WTC11 (cell line): Measurements from ENCODE around the gene NDUFAF2. TPM values are rescaled to one million over a fixed set of nuclear protein-coding genes. Genes with fewer than 3 reads are reported as not detected.

Experiments used
- ATAC-seq: fragments of 200-7000 bp; cut with Tn5 transposase; 2 replicates; pipeline ENCODE4 v1.10.0; 2021; ENCODE audit warnings: mild to moderate bottlenecking, moderate library complexity
- CTCF ChIA-PET: fragments of 300-600 bp; sonication (Branson Sonifier 250); formaldehyde crosslinking; loops from one replicate; lab custom pipeline; 2021; ENCODE audit warnings: antibody characterized with exemption; lab: Charles Lee
- POLR2A ChIA-PET: fragments of 350-600 bp; sonication (Branson Sonifier 250); formaldehyde crosslinking; loops from one replicate; lab custom pipeline; 2021; ENCODE audit warnings: antibody characterized with exemption; lab: Charles Lee
- DNase-seq: peaks from one replicate; pipeline ENCODE4 v3.0.0; 2021; ENCODE audit warnings: low spot score
- H3K27ac Mint-ChIP-seq: 2 replicates; pipeline ENCODE4 v1.8.0; 2021; ENCODE audit warnings: mixed read lengths
- H3K27me3 Mint-ChIP-seq: 2 replicates; pipeline ENCODE4 v1.8.0; 2021; ENCODE audit warnings: low read depth, mild to moderate bottlenecking, moderate library complexity, mixed read lengths
- H3K36me3 Mint-ChIP-seq: 2 replicates; pipeline ENCODE4 v1.8.0; 2021; ENCODE audit warnings: mixed read lengths
- H3K4me1 Mint-ChIP-seq: 2 replicates; pipeline ENCODE4 v1.8.0; 2022; ENCODE audit warnings: mixed read lengths
- H3K4me3 Mint-ChIP-seq: 2 replicates; pipeline ENCODE4 v1.8.0; 2021; ENCODE audit warnings: mild to moderate bottlenecking, moderate library complexity, mixed read lengths
- H3K9me3 Mint-ChIP-seq: 2 replicates; pipeline ENCODE4 v1.8.0; 2021; ENCODE audit warnings: mixed read lengths
- ATF6 ChIP-seq: sonication (generic); formaldehyde crosslinking; IDR thresholded peaks from 2 replicates; pipeline ENCODE4 v1.8.1; 2023; ENCODE audit warnings: mild to moderate bottlenecking, missing genetic modification reagents
- CDX4 ChIP-seq: fragments of 250-450 bp; sonication (Bioruptor Pico); IDR thresholded peaks from 2 replicates; pipeline ENCODE4 v1.9.0; 2021; ENCODE audit warnings: moderate library complexity, mild to moderate bottlenecking, inconsistent platforms, borderline replicate concordance
- CTCF ChIP-seq: fragments of 200-600 bp; IDR thresholded peaks from 2 replicates; pipeline ENCODE4 v1.8.0; 2022; ENCODE audit warnings: antibody characterized with exemption
- ESRRA ChIP-seq: sonication (generic); formaldehyde crosslinking; IDR thresholded peaks from 2 replicates; pipeline ENCODE4 v1.8.1; 2022; ENCODE audit warnings: mild to moderate bottlenecking, missing genetic modification reagents, borderline replicate concordance
- GRHL2 ChIP-seq: fragments of 250-450 bp; sonication (Bioruptor Pico); IDR thresholded peaks from 2 replicates; pipeline ENCODE4 v1.8.0; 2022; ENCODE audit warnings: mild to moderate bottlenecking, moderate library complexity; ENCODE audit not compliant: insufficient replicate concordance, severe bottlenecking
- HMGA2 ChIP-seq: fragments of 250-450 bp; sonication (Bioruptor Pico); IDR thresholded peaks from 2 replicates; pipeline ENCODE4 v1.4.0; 2021; ENCODE audit warnings: mild to moderate bottlenecking, moderate library complexity
- IRF1 ChIP-seq: sonication (generic); formaldehyde crosslinking; IDR thresholded peaks from 2 replicates; pipeline ENCODE4 v1.8.0; 2023; ENCODE audit warnings: missing genetic modification reagents
- JAZF1 ChIP-seq: fragments of 250-450 bp; sonication (Bioruptor Pico); IDR thresholded peaks from 2 replicates; pipeline ENCODE4 v1.9.0; 2021; ENCODE audit warnings: moderate library complexity, mild to moderate bottlenecking, inconsistent platforms
- JUN ChIP-seq: sonication (generic); formaldehyde crosslinking; IDR thresholded peaks from 2 replicates; pipeline ENCODE4 v1.8.0; 2023; ENCODE audit warnings: mild to moderate bottlenecking, missing genetic modification reagents
- MAX ChIP-seq: sonication (generic); formaldehyde crosslinking; IDR thresholded peaks from 2 replicates; pipeline ENCODE4 v1.8.0; 2022; ENCODE audit warnings: mild to moderate bottlenecking, missing genetic modification reagents
- MYBL2 ChIP-seq: sonication (generic); formaldehyde crosslinking; IDR thresholded peaks from 2 replicates; pipeline ENCODE4 v1.8.1; 2023; ENCODE audit warnings: mild to moderate bottlenecking, moderate library complexity, missing genetic modification reagents
- NFATC4 ChIP-seq: fragments of 250-450 bp; sonication (Bioruptor Pico); IDR thresholded peaks from 2 replicates; pipeline ENCODE4 v1.9.0; 2021; ENCODE audit warnings: mild to moderate bottlenecking
- NFYB ChIP-seq: sonication (generic); formaldehyde crosslinking; conservative IDR thresholded peaks from 2 replicates; pipeline ENCODE4 v1.8.0; 2022; ENCODE audit warnings: low read depth, missing genetic modification reagents
- NR2C2 ChIP-seq: sonication (generic); formaldehyde crosslinking; IDR thresholded peaks from 2 replicates; pipeline ENCODE4 v1.8.0; 2022; ENCODE audit warnings: mild to moderate bottlenecking, missing genetic modification reagents
- NR3C1 ChIP-seq: sonication (generic); formaldehyde crosslinking; conservative IDR thresholded peaks from 2 replicates; pipeline ENCODE4 v1.8.1; 2023; ENCODE audit warnings: low read depth, mild to moderate bottlenecking, missing genetic modification reagents
- SOX15 ChIP-seq: fragments of 250-450 bp; sonication (Bioruptor Pico); IDR thresholded peaks from 2 replicates; pipeline ENCODE4 v1.9.0; 2021; ENCODE audit warnings: mild to moderate bottlenecking
- SP1 ChIP-seq: sonication (generic); formaldehyde crosslinking; conservative IDR thresholded peaks from 2 replicates; pipeline ENCODE4 v1.8.1; 2022; ENCODE audit warnings: missing genetic modification reagents
- TEAD4 ChIP-seq: sonication (generic); formaldehyde crosslinking; IDR thresholded peaks from 2 replicates; pipeline ENCODE4 v1.8.0; 2022; ENCODE audit warnings: mild to moderate bottlenecking, missing genetic modification reagents
- ZNF512 ChIP-seq: sonication (generic); formaldehyde crosslinking; IDR thresholded peaks from 2 replicates; pipeline ENCODE4 v1.8.1; 2022; ENCODE audit warnings: missing genetic modification reagents, borderline replicate concordance
- ZNF671 ChIP-seq: fragments of 250-450 bp; sonication (Bioruptor Pico); IDR thresholded peaks from 2 replicates; pipeline ENCODE4 v1.8.0; 2021; ENCODE audit warnings: mild to moderate bottlenecking
- total RNA-seq: library from RNA; stranded (reverse); gene quantifications from 3 replicates; pipeline ENCODE4 v1.2.3, GENCODE V29; 2021
- TF ChIP-seq, protein P1 (sequence below): fragments of 250-450 bp; sonication (Bioruptor Pico); IDR thresholded peaks from 2 replicates; pipeline ENCODE4 v1.9.0; 2021; ENCODE audit warnings: mild to moderate bottlenecking, borderline replicate concordance

NDUFAF2 gene
- total RNA-seq, 1 experiment from 2014 or later: 42.0 TPM

- no peak overlapping the region for H3K4me3 Mint-ChIP-seq
- ChIA-PET CTCF (no interaction called here), POLR2A (no interaction called here)
- TF ChIP-seq NR3C1 (CRISPR knock-in tag): no peak
- TF ChIP-seq IRF1 (CRISPR knock-in tag): no peak
- no peak for TF ChIP-seq CTCF
- no peak for TF ChIP-seq HMGA2 (CRISPR knock-in tag)
- no peak for TF ChIP-seq MAX (CRISPR knock-in tag)
- no peak for TF ChIP-seq GRHL2 (CRISPR knock-in tag)
- ATAC-seq: no peak
- H3K36me3 Mint-ChIP-seq: no peaks in the 10 kb centered on the region
- H3K4me1 Mint-ChIP-seq: peaks cover 7% of the 10 kb centered on the region
- no peaks in the 10 kb centered on the region for H3K9me3 Mint-ChIP-seq
- H3K27ac Mint-ChIP-seq: no peak overlapping the region
- no peaks in the 10 kb centered on the region for H3K27me3 Mint-ChIP-seq
- DNase-seq: no peak
Observed at GRCh38 chr5:61137835-61138234, 192.8 kb downstream of the NDUFAF2 start.

DNA sequence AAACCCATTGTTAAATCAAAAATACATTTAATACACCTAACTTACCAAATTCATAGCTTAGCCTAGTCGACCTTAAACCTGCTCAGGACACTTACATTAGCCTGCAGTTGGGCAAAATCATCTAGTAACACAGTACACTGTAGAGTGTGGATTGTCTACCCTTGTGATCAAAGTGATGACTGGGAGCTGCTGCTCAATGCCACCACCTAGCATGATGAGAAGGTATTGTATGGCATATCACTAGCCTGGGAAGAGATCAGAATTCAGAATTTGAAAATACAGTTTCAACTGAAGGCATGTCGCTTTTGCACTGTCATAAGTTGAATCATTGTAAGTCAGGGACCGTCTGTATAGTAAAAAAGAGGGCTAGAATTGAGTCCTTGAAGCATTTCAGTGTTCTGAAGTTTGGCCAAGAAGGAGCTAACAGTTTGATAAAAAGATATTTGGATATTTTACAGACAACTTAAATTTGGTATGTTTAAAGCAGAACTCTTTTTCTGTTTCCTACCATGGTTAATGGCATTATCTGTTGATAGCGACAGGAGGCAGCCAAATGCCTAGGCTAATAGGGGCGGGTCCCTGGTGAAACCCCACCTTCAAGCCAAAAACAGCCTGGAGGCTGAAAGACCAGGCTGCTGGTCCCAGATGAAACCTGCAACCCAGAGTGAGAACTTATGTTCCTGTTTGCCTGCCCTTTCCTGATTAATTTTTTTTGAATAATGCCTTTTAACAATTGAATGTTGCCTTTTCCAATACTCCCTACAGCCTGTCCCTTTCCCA lies 194.3 kb downstream of the NDUFAF2 start:
- TF ChIP-seq, protein P1, sequence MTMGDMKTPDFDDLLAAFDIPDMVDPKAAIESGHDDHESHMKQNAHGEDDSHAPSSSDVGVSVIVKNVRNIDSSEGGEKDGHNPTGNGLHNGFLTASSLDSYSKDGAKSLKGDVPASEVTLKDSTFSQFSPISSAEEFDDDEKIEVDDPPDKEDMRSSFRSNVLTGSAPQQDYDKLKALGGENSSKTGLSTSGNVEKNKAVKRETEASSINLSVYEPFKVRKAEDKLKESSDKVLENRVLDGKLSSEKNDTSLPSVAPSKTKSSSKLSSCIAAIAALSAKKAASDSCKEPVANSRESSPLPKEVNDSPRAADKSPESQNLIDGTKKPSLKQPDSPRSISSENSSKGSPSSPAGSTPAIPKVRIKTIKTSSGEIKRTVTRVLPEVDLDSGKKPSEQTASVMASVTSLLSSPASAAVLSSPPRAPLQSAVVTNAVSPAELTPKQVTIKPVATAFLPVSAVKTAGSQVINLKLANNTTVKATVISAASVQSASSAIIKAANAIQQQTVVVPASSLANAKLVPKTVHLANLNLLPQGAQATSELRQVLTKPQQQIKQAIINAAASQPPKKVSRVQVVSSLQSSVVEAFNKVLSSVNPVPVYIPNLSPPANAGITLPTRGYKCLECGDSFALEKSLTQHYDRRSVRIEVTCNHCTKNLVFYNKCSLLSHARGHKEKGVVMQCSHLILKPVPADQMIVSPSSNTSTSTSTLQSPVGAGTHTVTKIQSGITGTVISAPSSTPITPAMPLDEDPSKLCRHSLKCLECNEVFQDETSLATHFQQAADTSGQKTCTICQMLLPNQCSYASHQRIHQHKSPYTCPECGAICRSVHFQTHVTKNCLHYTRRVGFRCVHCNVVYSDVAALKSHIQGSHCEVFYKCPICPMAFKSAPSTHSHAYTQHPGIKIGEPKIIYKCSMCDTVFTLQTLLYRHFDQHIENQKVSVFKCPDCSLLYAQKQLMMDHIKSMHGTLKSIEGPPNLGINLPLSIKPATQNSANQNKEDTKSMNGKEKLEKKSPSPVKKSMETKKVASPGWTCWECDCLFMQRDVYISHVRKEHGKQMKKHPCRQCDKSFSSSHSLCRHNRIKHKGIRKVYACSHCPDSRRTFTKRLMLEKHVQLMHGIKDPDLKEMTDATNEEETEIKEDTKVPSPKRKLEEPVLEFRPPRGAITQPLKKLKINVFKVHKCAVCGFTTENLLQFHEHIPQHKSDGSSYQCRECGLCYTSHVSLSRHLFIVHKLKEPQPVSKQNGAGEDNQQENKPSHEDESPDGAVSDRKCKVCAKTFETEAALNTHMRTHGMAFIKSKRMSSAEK (CRISPR knock-in tag): no peak
- no peak for TF ChIP-seq JAZF1 (CRISPR knock-in tag)
- no peak for TF ChIP-seq GRHL2 (CRISPR knock-in tag)
- no peak for TF ChIP-seq ESRRA (CRISPR knock-in tag)
- POLR2A ChIA-PET: no interaction called here
- Mint-ChIP-seq H3K4me1 (peaks cover 7% of the 10 kb centered on the region), H3K27ac (no peak overlapping the region), H3K36me3 (no peaks in the 10 kb centered on the region), H3K27me3 (no peaks in the 10 kb centered on the region), H3K4me3 (no peak overlapping the region), H3K9me3 (no peaks in the 10 kb centered on the region)
- ATAC-seq (peak; percentile 74), DNase-seq (peak; percentile 22)
- CTCF ChIA-PET: no interaction called here

DNA sequence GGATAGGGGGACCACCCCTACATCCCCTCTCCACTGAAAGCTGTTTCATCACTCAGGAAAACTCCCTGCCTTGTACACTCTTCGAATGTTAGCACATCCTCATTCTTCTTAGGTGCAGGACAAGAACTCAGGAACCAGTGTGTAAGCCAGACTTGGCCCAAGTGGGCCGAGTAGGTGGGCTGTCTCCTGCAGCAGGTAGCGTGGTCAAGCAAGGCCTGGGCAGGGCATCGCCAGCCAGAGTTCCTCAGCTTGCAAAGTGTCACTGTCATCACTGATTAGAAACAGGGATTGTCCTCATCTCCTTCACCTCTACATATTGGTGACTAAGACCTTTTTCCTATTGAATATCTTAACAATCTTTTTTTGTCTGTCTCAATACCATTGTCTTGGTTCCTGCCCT lies 194.9 kb downstream of the NDUFAF2 start:
- Mint-ChIP-seq H3K36me3 (no peaks in the 10 kb centered on the region), H3K27me3 (no peaks in the 10 kb centered on the region), H3K9me3 (no peaks in the 10 kb centered on the region), H3K27ac (no peak overlapping the region), H3K4me1 (peaks cover 7% of the 10 kb centered on the region), H3K4me3 (no peak overlapping the region)
- DNase-seq (no peak), ATAC-seq (no peak)
- POLR2A ChIA-PET: no interaction called here
- CTCF ChIA-PET: no interaction called here
- TF ChIP-seq MYBL2 (CRISPR knock-in tag) (no peak), HMGA2 (CRISPR knock-in tag) (no peak), SP1 (no peak), JUN (CRISPR knock-in tag) (no peak), NFYB (CRISPR knock-in tag) (no peak), NR2C2 (CRISPR knock-in tag) (no peak), CDX4 (CRISPR knock-in tag) (no peak), ATF6 (no peak), NFATC4 (CRISPR knock-in tag) (no peak), TEAD4 (CRISPR knock-in tag) (no peak), SOX15 (CRISPR knock-in tag) (no peak), ZNF671 (CRISPR knock-in tag) (no peak), ZNF512 (no peak)
